Thyroid gland (tissue), 4 donors: ENCODE data around the gene FPR2.

Source experiments
- POLR2A ChIP-seq, 2 donors: fragments of 450-650 bp; IDR thresholded peaks; one replicate each; pipeline ENCODE4 v1.6.1; 2017; ENCODE audit warnings: antibody characterized with exemption in 2 of 2, mild to moderate bottlenecking in 2 of 2, moderate library complexity in 1 of 2
- TF ChIP-seq, protein P1 (sequence below), 6 experiments: fragments of 200-600 bp in 3 of 6; fragments of 450-650 bp in 3 of 6; sonication (generic) in 3 of 6; IDR thresholded peaks; one replicate each; pipeline ENCODE4 v1.5.1; 2016 to 2019; ENCODE audit warnings: antibody characterized with exemption in 6 of 6, mild to moderate bottlenecking in 2 of 6, inconsistent platforms in 1 of 6, moderate library complexity in 1 of 6

DNA sequence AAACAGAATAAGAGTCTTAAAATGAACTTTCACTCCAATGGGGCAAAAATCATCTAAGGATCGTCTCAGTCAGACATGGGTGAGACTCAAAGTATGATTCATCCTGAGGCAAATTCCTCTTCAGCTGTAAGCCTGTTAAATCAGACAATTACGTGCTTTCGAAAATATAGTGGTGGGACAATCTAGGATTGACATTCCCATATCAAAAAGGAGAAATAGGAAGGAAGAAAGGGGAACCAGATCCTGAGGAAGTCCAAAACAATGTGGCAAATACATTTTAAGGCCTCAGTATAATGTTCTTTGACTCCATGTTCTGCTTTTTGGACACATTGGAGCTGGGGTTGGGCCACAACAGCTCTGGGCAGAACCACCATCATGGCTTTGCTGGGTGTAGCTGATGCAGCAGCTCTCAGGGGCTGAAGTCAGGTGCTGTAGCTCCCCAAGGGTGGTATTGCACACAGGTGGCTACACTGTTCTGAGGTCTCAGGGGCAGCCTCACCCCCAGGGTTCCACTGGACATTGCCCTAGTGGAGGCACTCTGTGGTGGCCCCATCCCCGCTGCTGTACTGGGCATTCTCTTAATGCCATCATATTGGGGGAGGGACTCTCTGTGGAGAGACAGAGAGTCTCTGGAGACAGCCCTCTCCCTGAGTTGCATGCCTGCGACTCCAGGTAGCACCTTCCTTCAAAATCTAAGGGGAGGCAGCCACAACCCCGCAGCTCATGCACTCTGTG lies 28.2 kb downstream of the FPR2 start:
- TF ChIP-seq, protein P1, sequence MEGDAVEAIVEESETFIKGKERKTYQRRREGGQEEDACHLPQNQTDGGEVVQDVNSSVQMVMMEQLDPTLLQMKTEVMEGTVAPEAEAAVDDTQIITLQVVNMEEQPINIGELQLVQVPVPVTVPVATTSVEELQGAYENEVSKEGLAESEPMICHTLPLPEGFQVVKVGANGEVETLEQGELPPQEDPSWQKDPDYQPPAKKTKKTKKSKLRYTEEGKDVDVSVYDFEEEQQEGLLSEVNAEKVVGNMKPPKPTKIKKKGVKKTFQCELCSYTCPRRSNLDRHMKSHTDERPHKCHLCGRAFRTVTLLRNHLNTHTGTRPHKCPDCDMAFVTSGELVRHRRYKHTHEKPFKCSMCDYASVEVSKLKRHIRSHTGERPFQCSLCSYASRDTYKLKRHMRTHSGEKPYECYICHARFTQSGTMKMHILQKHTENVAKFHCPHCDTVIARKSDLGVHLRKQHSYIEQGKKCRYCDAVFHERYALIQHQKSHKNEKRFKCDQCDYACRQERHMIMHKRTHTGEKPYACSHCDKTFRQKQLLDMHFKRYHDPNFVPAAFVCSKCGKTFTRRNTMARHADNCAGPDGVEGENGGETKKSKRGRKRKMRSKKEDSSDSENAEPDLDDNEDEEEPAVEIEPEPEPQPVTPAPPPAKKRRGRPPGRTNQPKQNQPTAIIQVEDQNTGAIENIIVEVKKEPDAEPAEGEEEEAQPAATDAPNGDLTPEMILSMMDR (IDR thresholded peaks at IDR 0.05) = no peak
- no peak for TF ChIP-seq POLR2A (IDR thresholded peaks at IDR 0.05)
